ENCODE measurements around the gene SLC15A4. TPM values are rescaled to one million over a fixed set of nuclear protein-coding genes. Genes with fewer than 3 reads are reported as not detected.
"Not testable (repeated sequence)": the region's sequence is repeated elsewhere in the genome, so short reads cannot be mapped to it uniquely, and the experiment has no call there.

Gene SLC15A4
- total and polyA plus RNA-seq, 4 donors, result 7.3 to 25.3 (median 14.9) TPM

GRCh38 chr12:128850400-128850799, 26.6 kb upstream of the SLC15A4 start:
- TF ChIP-seq YY1 (IDR thresholded peaks at IDR 0.05) (no peak), FOXA1 (IDR thresholded peaks at IDR 0.05) (no peak), NR2F2 (IDR thresholded peaks at IDR 0.05) (no peak), ZBTB33 (IDR thresholded peaks at IDR 0.05) (no peak)
- no peak overlapping the region for H3K27ac ChIP-seq (ENCODE audit: low read depth in 1 of 2, low read length in 2 of 2)
- no peak for DNase-seq (ENCODE audit: low spot score)
- no peak overlapping the region for H3K4me3 ChIP-seq (ENCODE audit: low read depth in 1 of 3, low read length in 3 of 3)
- WGBS, result 87% methylated on average over 3 of the region's 3 CpGs
- no peaks in the 10 kb centered on the region for H3K27me3 ChIP-seq (ENCODE audit: control insufficient read depth in 4 of 4, insufficient read depth in 4 of 4, low read length in 3 of 4)
- H3K4me1 ChIP-seq (ENCODE audit: control insufficient read depth in 4 of 4, insufficient read depth in 4 of 4, low read length in 3 of 4), result peaks cover 0 to 4% (median 2%) of the 10 kb centered on the region in 4 donors
- H3K36me3 ChIP-seq (ENCODE audit: control insufficient read depth in 4 of 4, insufficient read depth in 3 of 4, low read depth in 1 of 4, low read length in 3 of 4), result no peaks in the 10 kb centered on the region
- no peak overlapping the region for H3K9ac ChIP-seq (ENCODE audit: low read depth in 1 of 2, low read length in 2 of 2)
- H3K9me3 ChIP-seq (ENCODE audit: control insufficient read depth in 4 of 4, low read length in 3 of 4), result no peaks in the 10 kb centered on the region

DNA sequence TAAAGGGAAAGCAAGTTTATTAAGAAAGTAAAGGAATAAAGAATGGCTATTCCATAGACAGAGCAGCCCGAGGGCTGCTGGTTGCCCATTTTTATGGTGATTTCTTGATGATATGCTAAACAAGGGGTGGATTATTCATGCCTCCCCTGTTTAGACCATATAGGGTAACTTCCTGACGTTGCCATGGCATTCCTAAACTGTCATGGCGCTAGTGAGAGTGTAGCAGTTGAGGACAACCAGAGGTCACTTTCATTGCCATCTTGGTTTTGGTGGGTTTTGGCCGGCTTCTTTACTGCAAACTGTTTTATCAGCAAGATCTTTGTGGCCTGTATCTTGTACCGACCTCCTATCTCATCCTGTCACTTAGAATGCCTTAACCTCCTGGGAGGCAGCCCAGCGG, 26.0 kb upstream of the SLC15A4 start:
- not testable (repeated sequence) for H3K9me3 ChIP-seq (ENCODE audit: control insufficient read depth in 4 of 4, low read length in 3 of 4); H3K4me1 ChIP-seq (ENCODE audit: control insufficient read depth in 4 of 4, insufficient read depth in 4 of 4, low read length in 3 of 4); DNase-seq (ENCODE audit: low spot score); H3K9ac ChIP-seq (ENCODE audit: low read depth in 1 of 2, low read length in 2 of 2); H3K27me3 ChIP-seq (ENCODE audit: control insufficient read depth in 4 of 4, insufficient read depth in 4 of 4, low read length in 3 of 4); H3K4me3 ChIP-seq (ENCODE audit: low read depth in 1 of 3, low read length in 3 of 3); H3K36me3 ChIP-seq (ENCODE audit: control insufficient read depth in 4 of 4, insufficient read depth in 3 of 4, low read depth in 1 of 4, low read length in 3 of 4); H3K27ac ChIP-seq (ENCODE audit: low read depth in 1 of 2, low read length in 2 of 2)
- WGBS, result 74% methylated on average over 6 of the region's 6 CpGs

DNA sequence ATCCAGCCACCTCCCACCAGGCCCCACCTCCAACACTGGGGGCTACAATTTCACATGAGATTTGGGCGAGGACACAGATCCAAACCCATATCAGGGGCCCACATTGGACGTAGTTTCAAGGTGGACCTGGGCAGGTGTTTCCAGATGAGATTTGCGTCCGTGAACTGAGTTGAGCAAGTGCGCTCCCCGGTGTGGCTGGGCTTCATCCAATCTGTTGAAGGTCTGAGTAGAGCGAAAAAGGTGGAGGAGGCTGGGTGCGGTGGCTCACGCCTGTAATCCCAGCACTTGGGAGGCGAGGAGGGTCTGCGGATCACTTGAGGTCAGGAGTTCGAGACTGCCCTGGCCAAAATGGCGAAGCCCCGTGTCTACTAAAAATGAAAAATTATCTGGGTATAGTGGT, 24.6 kb upstream of the SLC15A4 start:
- H3K36me3 ChIP-seq (ENCODE audit: control insufficient read depth in 4 of 4, insufficient read depth in 3 of 4, low read depth in 1 of 4, low read length in 3 of 4), result no peaks in the 10 kb centered on the region
- no peaks in the 10 kb centered on the region for H3K4me1 ChIP-seq (ENCODE audit: control insufficient read depth in 4 of 4, insufficient read depth in 4 of 4, low read length in 3 of 4)
- no peak for DNase-seq (ENCODE audit: low spot score)
- no peak for TF ChIP-seq EGR1 (IDR thresholded peaks at IDR 0.05; ENCODE audit: low read depth in 2 of 2)
- no peak for TF ChIP-seq SP1 (IDR thresholded peaks at IDR 0.05)
- TF ChIP-seq, protein P1, sequence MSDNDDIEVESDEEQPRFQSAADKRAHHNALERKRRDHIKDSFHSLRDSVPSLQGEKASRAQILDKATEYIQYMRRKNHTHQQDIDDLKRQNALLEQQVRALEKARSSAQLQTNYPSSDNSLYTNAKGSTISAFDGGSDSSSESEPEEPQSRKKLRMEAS (IDR thresholded peaks at IDR 0.05), result no peak
- TF ChIP-seq NR2F2 (IDR thresholded peaks at IDR 0.05), result no peak
- TF ChIP-seq ZBTB33 (IDR thresholded peaks at IDR 0.05), result no peak
- TF ChIP-seq, protein P2, sequence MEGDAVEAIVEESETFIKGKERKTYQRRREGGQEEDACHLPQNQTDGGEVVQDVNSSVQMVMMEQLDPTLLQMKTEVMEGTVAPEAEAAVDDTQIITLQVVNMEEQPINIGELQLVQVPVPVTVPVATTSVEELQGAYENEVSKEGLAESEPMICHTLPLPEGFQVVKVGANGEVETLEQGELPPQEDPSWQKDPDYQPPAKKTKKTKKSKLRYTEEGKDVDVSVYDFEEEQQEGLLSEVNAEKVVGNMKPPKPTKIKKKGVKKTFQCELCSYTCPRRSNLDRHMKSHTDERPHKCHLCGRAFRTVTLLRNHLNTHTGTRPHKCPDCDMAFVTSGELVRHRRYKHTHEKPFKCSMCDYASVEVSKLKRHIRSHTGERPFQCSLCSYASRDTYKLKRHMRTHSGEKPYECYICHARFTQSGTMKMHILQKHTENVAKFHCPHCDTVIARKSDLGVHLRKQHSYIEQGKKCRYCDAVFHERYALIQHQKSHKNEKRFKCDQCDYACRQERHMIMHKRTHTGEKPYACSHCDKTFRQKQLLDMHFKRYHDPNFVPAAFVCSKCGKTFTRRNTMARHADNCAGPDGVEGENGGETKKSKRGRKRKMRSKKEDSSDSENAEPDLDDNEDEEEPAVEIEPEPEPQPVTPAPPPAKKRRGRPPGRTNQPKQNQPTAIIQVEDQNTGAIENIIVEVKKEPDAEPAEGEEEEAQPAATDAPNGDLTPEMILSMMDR (IDR thresholded peaks at IDR 0.05; ENCODE audit: low read depth, low read length, missing input control), result no peak
- no peak for TF ChIP-seq JUND (IDR thresholded peaks at IDR 0.05)
- no peak for TF ChIP-seq FOXA1 (IDR thresholded peaks at IDR 0.05)
- no peak for TF ChIP-seq HNF4A (conservative IDR thresholded peaks at IDR 0.05)
- no peak for TF ChIP-seq REST (IDR thresholded peaks at IDR 0.05)
- TF ChIP-seq TAF1 (conservative IDR thresholded peaks at IDR 0.05), result no peak
- no peak overlapping the region for H3K27ac ChIP-seq (ENCODE audit: low read depth in 1 of 2, low read length in 2 of 2)
- H3K27me3 ChIP-seq (ENCODE audit: control insufficient read depth in 4 of 4, insufficient read depth in 4 of 4, low read length in 3 of 4), result no peaks in the 10 kb centered on the region
- H3K9me3 ChIP-seq (ENCODE audit: control insufficient read depth in 4 of 4, low read length in 3 of 4), result no peaks in the 10 kb centered on the region
- no peak overlapping the region for H3K9ac ChIP-seq (ENCODE audit: low read depth in 1 of 2, low read length in 2 of 2)
- no peak overlapping the region for H3K4me3 ChIP-seq (ENCODE audit: low read depth in 1 of 3, low read length in 3 of 3)
- 97% methylated on average over 14 of the region's 14 CpGs for WGBS

DNA sequence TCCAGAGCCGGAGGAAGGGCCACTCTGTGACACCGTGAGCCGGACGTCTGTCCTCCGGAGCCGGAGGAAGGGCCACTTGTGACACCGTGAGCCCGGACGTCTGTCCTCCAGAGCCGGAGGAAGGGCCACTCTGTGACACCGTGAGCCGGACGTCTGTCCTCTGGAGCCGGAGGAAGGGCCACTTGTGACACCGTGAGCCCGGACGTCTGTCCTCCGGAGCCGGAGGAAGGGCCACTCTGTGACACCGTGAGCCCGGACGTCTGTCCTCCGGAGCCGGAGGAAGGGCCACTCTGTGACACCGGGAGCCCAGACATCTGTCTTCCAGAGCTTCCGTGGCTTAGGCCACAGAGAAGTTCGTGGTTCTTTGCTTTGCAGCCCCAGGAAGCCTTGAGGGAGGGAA, 22.9 kb upstream of the SLC15A4 start:
- H3K9me3 ChIP-seq (ENCODE audit: control insufficient read depth in 4 of 4, low read length in 3 of 4); DNase-seq (ENCODE audit: low spot score); H3K4me3 ChIP-seq (ENCODE audit: low read depth in 1 of 3, low read length in 3 of 3); H3K27ac ChIP-seq (ENCODE audit: low read depth in 1 of 2, low read length in 2 of 2); H3K9ac ChIP-seq (ENCODE audit: low read depth in 1 of 2, low read length in 2 of 2); H3K27me3 ChIP-seq (ENCODE audit: control insufficient read depth in 4 of 4, insufficient read depth in 4 of 4, low read length in 3 of 4); H3K36me3 ChIP-seq (ENCODE audit: control insufficient read depth in 4 of 4, insufficient read depth in 3 of 4, low read depth in 1 of 4, low read length in 3 of 4); H3K4me1 ChIP-seq (ENCODE audit: control insufficient read depth in 4 of 4, insufficient read depth in 4 of 4, low read length in 3 of 4): not testable (repeated sequence)
- 93% methylated on average over 27 of the region's 27 CpGs for WGBS

All from liver (tissue), 9 donors.